GM21447 (cell line): ENCODE results near the gene GCFC2.

ENCODE experiments used
- ATAC-seq: cut with Tn5 transposase; IDR thresholded peaks from one replicate; pipeline ENCODE4 v1.9.1; 2021; ENCODE audit not compliant: unreplicated experiment

Gene GCFC2

GRCh38 chr2:75632091-75632701, 78.5 kb downstream of the GCFC2 start:
- no peak for ATAC-seq

GRCh38 chr2:75627902-75628504, 82.7 kb downstream of the GCFC2 start:
- ATAC-seq: no peak

- no peak for ATAC-seq
These were observed 87.8 kb downstream of the GCFC2 start for GRCh38 chr2:75622929-75623328.

- no peak for ATAC-seq
These were observed 88.2 kb downstream of the GCFC2 start for GRCh38 chr2:75622500-75622899.

- ATAC-seq: no peak
These were observed 89.5 kb downstream of the GCFC2 start for GRCh38 chr2:75621228-75621627.

GRCh38 chr2:75619956-75620740, 90.6 kb downstream of the GCFC2 start:
- no peak for ATAC-seq

DNA sequence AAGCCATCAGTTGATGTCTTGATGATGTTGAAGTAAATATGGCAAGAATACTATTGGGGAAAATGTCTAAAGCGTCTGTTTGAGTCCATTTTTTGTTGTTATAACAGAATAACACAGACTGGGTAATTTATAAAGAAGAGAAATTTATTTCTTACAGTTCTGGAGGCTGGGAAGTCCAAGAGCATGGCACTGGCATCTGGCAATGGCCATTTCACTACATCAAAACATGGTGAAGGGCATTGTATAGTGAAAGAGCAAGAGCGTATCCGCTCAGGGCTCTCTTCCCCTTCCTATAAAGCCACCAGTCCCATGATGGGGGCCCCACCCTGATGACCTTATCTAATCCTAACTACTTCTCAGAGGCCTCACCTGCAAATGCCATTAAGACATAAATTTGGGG, 93.8 kb downstream of the GCFC2 start:
- ATAC-seq: no peak

DNA sequence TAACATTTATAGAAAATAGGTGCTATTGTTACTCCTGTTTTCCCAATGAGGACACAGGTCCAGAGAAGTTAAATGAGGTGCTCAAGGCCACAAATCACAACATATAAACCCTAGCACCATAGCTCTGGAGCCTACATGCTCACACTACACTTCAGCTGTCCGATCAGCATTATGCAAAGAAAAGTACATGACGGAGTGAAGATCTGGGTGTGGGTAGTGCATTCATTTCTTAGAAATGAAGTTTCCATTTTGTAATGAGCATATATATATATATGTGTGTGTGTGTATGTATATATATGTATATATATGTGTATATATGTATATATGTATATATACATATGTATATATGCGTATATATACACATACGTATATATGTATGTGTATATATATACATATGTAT, 94.3 kb downstream of the GCFC2 start:
- no peak for ATAC-seq

DNA sequence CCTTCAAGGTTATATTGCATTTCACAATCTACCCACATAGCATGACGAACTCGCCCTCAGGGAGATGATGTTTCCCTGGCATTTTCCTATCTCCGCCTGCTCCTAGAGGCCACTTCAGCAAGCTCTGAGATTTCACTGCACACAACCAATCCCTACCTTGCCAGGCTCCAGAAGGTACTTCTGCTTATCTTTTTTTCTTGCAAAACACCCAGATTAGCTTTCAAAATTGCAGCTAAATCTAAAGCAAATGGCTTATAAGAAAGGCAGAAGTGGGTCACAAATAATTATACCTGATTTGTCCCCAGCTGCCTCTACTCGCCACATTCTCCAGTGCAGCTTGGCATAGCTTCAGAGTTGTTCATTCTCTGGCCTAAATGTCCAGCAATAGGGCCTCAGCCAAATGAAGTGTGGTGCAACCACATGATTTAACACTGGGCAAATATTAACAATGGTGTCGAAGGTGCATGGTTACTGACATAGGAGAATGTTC, 96.5 kb downstream of the GCFC2 start:
- ATAC-seq: no peak

GRCh38 chr2:75612862-75613243, 97.9 kb downstream of the GCFC2 start:
- no peak for ATAC-seq
